ENCODE measurements around the gene MAGI2.
"Not testable (repeated sequence)": the region's sequence is repeated elsewhere in the genome, so short reads cannot be mapped to it uniquely, and the experiment has no call there.

MAGI2 gene

GRCh38 chr7:78326876-78327275 lies 1126.6 kb downstream of the MAGI2 start:
- DNase-seq = no peak

- DNase-seq = no peak
Observed at GRCh38 chr7:78326189-78326588, 1127.3 kb downstream of the MAGI2 start.

GRCh38 chr7:78323118-78323517 lies 1130.3 kb downstream of the MAGI2 start:
- DNase-seq = no peak

GRCh38 chr7:78322231-78322630 lies 1131.2 kb downstream of the MAGI2 start:
- not testable (repeated sequence) for DNase-seq

GRCh38 chr7:78317371-78317770 lies 1136.1 kb downstream of the MAGI2 start:
- no peak for DNase-seq

- DNase-seq = no peak
Observed at GRCh38 chr7:78316110-78316509, 1137.4 kb downstream of the MAGI2 start.

- no peak for DNase-seq
Observed at GRCh38 chr7:78315119-78315518, 1138.3 kb downstream of the MAGI2 start.

- DNase-seq = no peak
Observed at GRCh38 chr7:78311181-78311580, 1142.3 kb downstream of the MAGI2 start.

GRCh38 chr7:78307892-78308291 lies 1145.6 kb downstream of the MAGI2 start:
- no peak for DNase-seq

GRCh38 chr7:78306634-78307033 lies 1146.8 kb downstream of the MAGI2 start:
- DNase-seq = no peak

- no peak for DNase-seq
Observed at GRCh38 chr7:78301407-78301806, 1152.1 kb downstream of the MAGI2 start.

GRCh38 chr7:78299088-78299487 lies 1154.4 kb downstream of the MAGI2 start:
- no peak for DNase-seq

GRCh38 chr7:78296644-78297371 lies 1156.7 kb downstream of the MAGI2 start:
- no peak for DNase-seq

GRCh38 chr7:78296046-78296597 lies 1157.3 kb downstream of the MAGI2 start:
- no peak for DNase-seq

GRCh38 chr7:78289471-78289870 lies 1164.0 kb downstream of the MAGI2 start:
- DNase-seq = not testable (repeated sequence)

GRCh38 chr7:78284945-78285344 lies 1168.5 kb downstream of the MAGI2 start:
- no peak for DNase-seq

- DNase-seq = no peak
Observed at GRCh38 chr7:78280276-78280675, 1173.2 kb downstream of the MAGI2 start.

- DNase-seq = no peak
Observed at GRCh38 chr7:78279457-78279856, 1174.0 kb downstream of the MAGI2 start.

GRCh38 chr7:78279032-78279431 lies 1174.4 kb downstream of the MAGI2 start:
- no peak for DNase-seq

- DNase-seq = no peak
Observed at GRCh38 chr7:78267141-78267540, 1186.3 kb downstream of the MAGI2 start.

GRCh38 chr7:78265486-78265885 lies 1188.0 kb downstream of the MAGI2 start:
- DNase-seq = no peak

- no peak for DNase-seq
Observed at GRCh38 chr7:78265071-78265470, 1188.4 kb downstream of the MAGI2 start.

- DNase-seq = no peak
Observed at GRCh38 chr7:78264105-78264504, 1189.4 kb downstream of the MAGI2 start.

GRCh38 chr7:78261739-78262138 lies 1191.7 kb downstream of the MAGI2 start:
- DNase-seq = no peak

- no peak for DNase-seq
Observed at GRCh38 chr7:78261302-78261701, 1192.2 kb downstream of the MAGI2 start.

All from stimulated activated CD4-positive, alpha-beta T cell treated with anti-CD3 and anti-CD28 coated beads, Interleukin-2, amount 100 ng/mL, for 48 hours (primary cell).